Neutrophil (primary cell): ENCODE measurements around the gene IGFBP1.
"Not testable (repeated sequence)": the region's sequence is repeated elsewhere in the genome, so short reads cannot be mapped to it uniquely, and the experiment has no call there.

Experiments used
- H3K27ac ChIP-seq: fragments of 200-600 bp; sonication (generic); 2 replicates; pipeline ENCODE4 v1.5.1; 2016; ENCODE audit warnings: mild to moderate bottlenecking, moderate library complexity
- H3K27me3 ChIP-seq: fragments of 200-600 bp; sonication (generic); 2 replicates; pipeline ENCODE4 v1.6.0; 2016; ENCODE audit warnings: mild to moderate bottlenecking
- H3K36me3 ChIP-seq: fragments of 200-600 bp; sonication (generic); 2 replicates; pipeline ENCODE4 v1.5.1; 2017
- H3K4me1 ChIP-seq, 2 experiments: fragments of 200-600 bp in 1 of 2; sonication (generic) in 1 of 2; 1 replicate in 1 of 2; 2 replicates in 1 of 2; pipeline versions ENCODE4 v1.5.1 to v1.6.1; 2013 to 2016; ENCODE audit warnings: low read depth in 1 of 2, low read length in 1 of 2, mild to moderate bottlenecking in 1 of 2, moderate library complexity in 1 of 2; ENCODE audit not compliant: control insufficient read depth in 1 of 2, insufficient read depth in 1 of 2
- H3K4me3 ChIP-seq, 2 experiments: fragments of 200-600 bp in 1 of 2; sonication (generic) in 1 of 2; 1 replicate in 1 of 2; 2 replicates in 1 of 2; pipeline ENCODE4 v1.5.1; 2013 to 2016; ENCODE audit warnings: low read depth in 1 of 2, low read length in 1 of 2, mild to moderate bottlenecking in 1 of 2, moderate library complexity in 1 of 2
- H3K9me3 ChIP-seq: fragments of 200-600 bp; sonication (generic); 2 replicates; pipeline ENCODE4 v1.5.1; 2016
- CTCF ChIP-seq: fragments of 200-600 bp; sonication (generic); IDR thresholded peaks from 2 replicates; pipeline ENCODE4 v1.5.1; 2016; ENCODE audit warnings: antibody characterized with exemption

Gene IGFBP1

GRCh38 chr7:45938626-45939302 is 50.5 kb downstream of the IGFBP1 start:
- Histone ChIP-seq H3K9me3 (no peaks in the 10 kb centered on the region), H3K36me3 (no peaks in the 10 kb centered on the region), H3K4me3 (no peak overlapping the region), H3K4me1 (peaks cover 3 to 5% of the 10 kb centered on the region in 2 experiments), H3K27me3 (peaks cover 7% of the 10 kb centered on the region), H3K27ac (no peak overlapping the region)
- no peak for TF ChIP-seq CTCF

DNA sequence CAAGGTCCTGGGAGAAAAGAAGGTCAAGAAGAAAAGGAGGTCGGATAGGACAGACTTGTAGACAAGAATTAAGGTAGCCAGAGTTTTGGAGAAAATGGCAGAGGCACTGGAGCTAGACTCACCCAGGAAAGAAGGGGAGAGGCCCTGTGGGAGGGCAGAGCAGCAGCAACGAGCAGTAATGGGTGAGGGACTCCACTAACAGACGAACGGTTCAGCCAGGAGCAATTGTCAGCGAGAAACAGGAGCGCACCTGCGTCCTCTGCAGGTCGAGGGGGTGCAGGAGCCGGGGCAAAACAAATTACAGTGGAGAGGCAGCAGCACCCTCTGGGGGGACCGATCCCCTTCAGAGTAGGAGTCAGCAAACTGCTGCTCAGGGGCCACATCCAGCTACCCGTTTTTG is 51.3 kb downstream of the IGFBP1 start:
- Histone ChIP-seq H3K4me1 (peaks cover 3 to 5% of the 10 kb centered on the region in 2 experiments), H3K36me3 (no peaks in the 10 kb centered on the region), H3K27me3 (peaks cover 7% of the 10 kb centered on the region), H3K4me3 (no peak overlapping the region), H3K27ac (no peak overlapping the region), H3K9me3 (no peaks in the 10 kb centered on the region)
- TF ChIP-seq CTCF: no peak

DNA sequence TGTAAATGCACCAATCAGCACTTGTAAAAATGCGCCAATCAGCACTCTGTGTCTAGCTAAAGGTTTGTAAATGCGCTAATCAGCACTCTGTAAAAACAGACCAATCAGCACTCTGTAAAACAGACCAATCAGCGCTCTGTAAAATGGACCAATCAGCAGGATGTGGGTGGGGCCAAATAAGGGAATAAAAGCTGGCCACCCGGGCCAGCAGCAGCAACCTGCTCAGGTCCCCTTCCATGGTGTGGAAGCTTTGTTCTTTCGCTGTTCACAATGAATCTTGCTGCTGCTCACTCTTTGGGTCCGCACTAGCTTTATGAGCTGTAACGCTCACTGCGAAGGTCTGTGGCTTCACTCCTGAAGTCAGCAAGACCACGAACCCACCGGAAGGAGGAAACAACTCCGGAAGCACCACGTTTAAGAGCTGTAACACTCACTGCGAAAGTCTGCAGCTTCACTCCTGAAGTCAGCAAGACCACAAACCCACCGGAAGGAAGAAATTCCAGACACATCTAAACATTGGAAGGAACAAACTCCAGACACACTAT is 52.0 kb downstream of the IGFBP1 start:
- H3K36me3 ChIP-seq, H3K27me3 ChIP-seq, H3K9me3 ChIP-seq, H3K4me1 ChIP-seq, H3K4me3 ChIP-seq, H3K27ac ChIP-seq: not testable (repeated sequence)

- peaks cover 3 to 5% of the 10 kb centered on the region in 2 experiments for H3K4me1 ChIP-seq
- H3K27ac ChIP-seq: no peak overlapping the region
- peaks cover 7% of the 10 kb centered on the region for H3K27me3 ChIP-seq
- TF ChIP-seq CTCF: no peak
- no peak overlapping the region for H3K4me3 ChIP-seq
- no peaks in the 10 kb centered on the region for H3K9me3 ChIP-seq
- no peaks in the 10 kb centered on the region for H3K36me3 ChIP-seq
Observed at GRCh38 chr7:45940939-45941338, 52.7 kb downstream of the IGFBP1 start.
